GM18517 (cell line): ENCODE measurements around the gene ZNF611.
"Not testable (repeated sequence)": the region's sequence is repeated elsewhere in the genome, so short reads cannot be mapped to it uniquely, and the experiment has no call there.

Source experiments
- ATAC-seq: cut with Tn5 transposase; IDR thresholded peaks from one replicate; pipeline ENCODE4 v1.9.1; 2021; ENCODE audit warnings: mild to moderate bottlenecking, moderate library complexity; ENCODE audit not compliant: unreplicated experiment

ZNF611 gene

DNA sequence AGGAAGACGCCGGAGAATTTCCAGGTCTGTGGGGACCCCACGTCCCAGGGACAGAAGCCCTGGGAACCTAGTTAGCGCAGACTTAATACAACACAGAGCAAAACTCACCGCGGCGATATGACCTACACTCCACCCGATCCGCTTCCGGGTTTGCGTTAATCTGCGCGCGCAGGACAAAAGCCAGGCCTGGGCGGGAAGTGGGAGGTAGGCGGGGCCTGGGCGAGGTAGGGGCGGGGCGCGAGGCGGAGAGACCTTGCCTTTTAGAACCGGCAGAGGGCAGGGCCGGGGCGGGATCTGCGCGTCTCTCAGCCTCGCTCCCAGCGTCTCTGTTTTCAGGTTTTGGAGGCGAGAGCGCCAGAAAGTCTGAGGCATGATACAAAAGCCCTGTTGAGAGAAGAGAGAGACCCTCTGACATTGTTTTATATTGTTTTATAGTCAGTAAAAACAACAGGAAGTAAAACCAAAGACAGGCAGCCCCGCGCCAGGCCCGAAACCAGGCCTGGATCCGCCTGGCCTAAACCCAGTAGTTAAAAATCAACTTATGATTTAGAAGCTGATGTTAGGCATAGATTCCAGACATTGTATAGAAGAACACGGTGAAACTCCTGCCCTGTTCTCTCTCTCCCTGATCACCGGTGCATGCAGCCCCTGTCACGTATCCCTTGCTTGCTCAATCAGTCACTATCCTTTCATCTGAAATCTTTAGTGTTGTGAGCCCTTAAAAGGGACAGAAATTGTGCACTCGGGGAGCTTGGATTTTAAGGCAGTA is at the start of gene ZNF611:
Gene ZNF611 (minus strand): TSS at position 152 of the 769 bp plus-strand sequence. CDS start 19,150 bp downstream, outside the sequence.
- ATAC-seq, result peak; percentile 81

DNA sequence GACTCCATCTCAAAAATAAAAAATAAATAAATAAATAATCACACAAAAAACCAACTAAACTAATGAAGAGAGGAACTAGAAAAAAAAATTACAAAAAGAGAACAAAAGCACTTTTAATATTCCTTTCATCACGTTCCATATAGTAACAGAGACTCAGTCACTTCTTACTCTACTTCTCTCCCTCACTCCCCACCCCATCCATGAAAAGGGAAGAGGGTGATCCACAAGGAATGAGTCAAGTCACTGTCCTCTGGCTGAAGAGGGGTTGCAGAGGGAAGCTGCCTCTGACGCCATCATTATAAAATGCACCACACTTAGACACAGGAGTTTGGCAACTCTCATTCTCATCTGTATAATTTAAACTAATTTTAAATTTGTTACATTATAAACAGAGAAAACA is 48.0 kb upstream of the ZNF611 start:
- not testable (repeated sequence) for ATAC-seq

DNA sequence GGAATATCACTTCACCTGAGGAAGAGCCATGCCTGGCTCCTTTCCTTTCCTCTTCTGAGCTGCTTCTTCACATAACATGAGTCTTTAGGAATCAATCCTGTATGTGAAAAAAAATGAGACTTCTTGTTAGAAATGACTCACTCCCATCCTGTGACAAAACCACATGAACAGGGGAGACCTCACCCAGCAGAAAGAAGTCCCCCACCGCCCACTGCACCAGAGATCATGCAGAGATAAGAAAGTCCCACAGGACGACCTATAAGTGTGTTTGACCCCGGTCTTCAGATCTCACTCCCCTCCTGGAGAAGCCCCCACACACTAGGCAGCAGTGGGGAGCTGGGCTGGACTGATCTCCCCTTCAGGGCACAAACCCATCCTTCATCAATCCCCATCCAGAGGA is 44.0 kb upstream of the ZNF611 start:
- ATAC-seq, result no peak

- ATAC-seq, result not testable (repeated sequence)
These were observed 21.6 kb upstream of the ZNF611 start for GRCh38 chr19:52756447-52756846.

DNA sequence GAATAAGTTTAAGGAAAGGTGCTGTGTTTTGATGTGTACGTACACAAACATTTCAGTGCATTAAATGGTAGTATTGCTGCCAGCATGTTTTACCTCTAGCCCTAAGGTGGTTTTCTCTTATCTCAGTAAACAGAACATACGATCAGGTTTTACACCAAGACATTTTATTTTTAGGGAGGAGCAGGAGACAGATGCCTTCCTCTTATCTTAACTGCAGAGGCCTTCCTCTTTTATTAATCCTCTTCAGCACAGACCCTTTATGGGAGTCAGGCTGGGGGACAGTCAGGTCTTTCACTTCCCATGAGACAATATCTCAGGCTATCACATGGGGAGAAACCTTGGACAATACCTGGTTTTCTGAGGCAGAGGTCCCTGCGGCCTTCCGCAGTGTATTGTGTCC is 14.9 kb upstream of the ZNF611 start:
- ATAC-seq, result no peak

DNA sequence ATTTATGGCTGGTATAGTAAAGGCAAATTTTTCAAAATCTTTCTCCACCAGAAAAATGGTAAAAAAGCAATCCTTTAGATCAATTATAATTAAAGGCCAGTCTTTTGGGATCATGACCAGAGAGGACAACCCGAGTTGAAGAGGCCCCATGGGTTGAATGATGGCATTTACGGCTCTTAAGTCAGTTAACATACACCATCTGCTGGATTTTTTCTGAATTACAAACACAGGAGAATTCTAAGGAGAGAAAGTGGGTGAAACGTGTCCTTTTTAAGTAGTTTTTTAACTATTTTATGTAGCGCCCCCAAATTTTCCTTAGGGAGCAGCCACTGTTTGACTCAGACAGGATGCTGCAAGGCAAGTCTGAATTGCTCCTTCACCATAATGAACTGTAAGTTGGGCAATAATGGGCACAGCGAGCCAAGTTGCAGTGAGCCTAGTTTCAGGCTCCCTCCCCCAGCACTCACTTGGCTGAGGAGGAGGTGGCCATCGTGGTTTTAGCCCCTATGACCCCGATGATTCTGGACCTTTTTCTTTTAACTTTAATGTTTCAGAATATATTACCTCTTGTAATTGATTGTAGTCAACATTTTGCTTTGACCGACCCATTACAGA is 13.6 kb upstream of the ZNF611 start:
- ATAC-seq, result no peak

- ATAC-seq, result not testable (repeated sequence)
These were observed 11.1 kb upstream of the ZNF611 start for GRCh38 chr19:52745919-52746318.

DNA sequence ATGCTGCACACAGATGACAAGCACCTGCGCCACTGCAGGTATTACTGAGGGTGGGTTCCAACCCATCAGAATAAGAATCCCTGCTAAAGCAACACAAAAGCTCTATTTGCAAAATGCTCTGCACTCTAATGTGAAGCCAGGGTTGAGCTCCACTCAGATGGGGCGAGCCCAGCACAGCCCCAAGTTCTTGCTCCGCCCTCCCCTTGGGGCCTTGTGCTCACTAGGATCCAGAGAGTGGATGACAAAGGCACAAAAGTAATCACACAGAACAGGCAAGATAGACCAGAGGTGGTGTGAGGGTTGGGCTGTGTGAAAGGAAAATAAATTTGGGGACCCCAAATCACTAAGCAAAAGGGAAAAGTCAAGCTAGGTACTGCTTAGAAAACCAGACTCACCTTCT is 8.2 kb upstream of the ZNF611 start:
- ATAC-seq, result no peak

GRCh38 chr19:52742516-52742915 is 7.7 kb upstream of the ZNF611 start:
- ATAC-seq, result no peak

- no peak for ATAC-seq
These were observed 7.2 kb upstream of the ZNF611 start for GRCh38 chr19:52741951-52742485.

DNA sequence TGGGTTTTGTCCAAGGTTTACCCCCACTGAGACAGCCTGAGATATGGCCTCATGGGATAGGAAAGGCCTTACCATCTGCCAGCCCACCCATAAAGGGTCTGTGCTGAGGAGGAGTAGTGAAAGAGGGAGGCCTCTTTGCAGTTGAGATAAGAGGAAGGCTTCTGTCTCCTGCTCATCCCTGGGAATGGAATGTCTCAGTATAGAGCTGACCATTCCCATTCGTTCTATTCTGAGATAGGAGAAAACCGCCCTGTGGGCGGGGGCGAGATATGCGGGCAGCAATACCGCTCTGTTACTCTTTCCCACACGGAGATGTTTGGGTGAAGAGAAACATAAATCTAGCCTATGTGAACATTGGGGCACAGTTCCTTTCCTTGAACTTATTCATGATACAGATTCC is 6.5 kb upstream of the ZNF611 start:
- not testable (repeated sequence) for ATAC-seq

DNA sequence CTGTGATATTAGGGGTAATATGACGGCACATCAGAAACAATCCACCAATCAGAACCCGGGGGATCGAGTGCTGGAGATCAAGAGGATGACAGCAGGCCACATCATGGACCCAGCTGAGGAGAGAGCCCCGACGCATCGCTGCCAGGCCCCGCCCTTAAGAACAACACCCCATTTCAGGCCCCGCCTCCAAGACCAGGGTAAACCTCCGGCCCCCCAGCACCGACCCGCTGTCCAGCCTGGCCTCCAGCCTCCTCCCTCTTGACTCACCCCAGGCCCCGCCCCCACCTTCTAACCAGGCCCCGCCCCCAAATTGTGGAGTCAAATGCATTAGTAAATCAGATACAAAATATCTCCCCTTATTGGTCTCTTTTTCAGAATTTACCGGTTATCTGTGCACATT is 4.7 kb upstream of the ZNF611 start:
- no peak for ATAC-seq

- ATAC-seq, result no peak
These were observed 890 bp upstream of the ZNF611 start for GRCh38 chr19:52735734-52736133.

DNA sequence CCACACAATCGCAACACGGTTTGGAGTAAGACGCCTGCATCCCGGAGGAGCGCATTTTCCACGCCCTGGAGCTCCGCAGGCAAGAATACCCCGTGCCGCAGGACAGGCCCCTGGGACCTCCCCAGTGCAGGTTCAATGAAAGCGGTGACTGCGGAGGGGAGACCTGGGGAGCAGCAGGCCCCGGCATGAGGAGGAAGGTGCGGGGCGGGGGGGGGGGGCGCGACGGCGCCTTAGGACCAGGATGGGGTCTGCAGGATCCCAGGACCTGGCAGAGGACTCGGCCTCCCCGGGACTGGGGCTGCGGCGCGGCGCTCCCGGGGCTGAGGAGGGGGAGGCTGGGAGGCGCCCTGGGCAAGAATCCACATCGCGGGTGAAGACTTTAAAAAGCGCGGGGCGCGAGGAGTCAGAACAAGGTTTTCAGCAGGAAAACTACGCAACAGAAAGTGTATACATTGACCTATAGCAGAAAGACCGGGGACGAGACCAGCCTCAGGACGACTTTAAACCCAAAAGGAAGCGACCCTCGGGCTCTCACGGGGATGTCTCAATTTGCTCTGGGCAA is 432 bp downstream of the ZNF611 start:
- peak; percentile 41 for ATAC-seq

GRCh38 chr19:52726051-52726450 is 8.8 kb downstream of the ZNF611 start:
- ATAC-seq, result not testable (repeated sequence)

- no peak for ATAC-seq
These were observed 9.3 kb downstream of the ZNF611 start for GRCh38 chr19:52725528-52725961.

DNA sequence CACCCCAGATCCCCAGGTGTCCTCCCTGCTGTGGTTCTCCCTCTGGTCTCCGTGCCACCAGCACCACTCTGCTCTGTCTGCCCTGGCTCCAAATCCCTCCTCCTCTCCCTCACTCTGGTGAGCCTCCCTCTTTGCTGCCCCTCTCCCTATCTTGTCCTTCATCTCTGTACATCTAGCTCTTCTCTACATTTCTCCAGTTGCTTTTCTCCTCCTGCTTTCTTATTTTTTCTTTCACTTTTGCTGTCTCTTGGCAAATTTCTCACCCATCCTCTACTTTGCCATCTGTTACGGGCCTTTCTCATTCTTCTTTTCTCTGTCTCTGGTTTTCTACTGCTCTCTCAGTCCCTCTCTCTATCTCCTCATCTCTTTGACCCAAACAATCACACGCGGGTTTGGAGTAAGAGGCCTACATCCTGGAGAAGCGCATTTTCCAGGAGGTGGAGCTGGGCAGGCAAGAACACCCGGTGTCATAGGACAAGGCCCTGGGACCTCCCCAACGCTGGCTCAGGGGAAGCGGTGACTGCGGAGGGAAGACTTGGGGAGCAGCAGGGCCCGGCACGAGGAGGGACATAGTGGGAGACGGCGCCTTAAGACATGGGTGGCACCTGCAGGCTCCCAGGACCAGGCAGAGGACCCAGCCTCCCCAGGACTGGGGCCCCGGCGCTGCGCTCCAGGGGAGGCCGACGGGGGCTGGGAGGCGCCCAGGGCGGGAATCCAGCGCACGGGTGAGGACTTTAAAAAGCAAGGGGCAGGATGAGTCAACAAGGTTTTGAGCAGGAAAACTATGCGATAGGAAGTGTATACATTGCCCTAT is 9.9 kb downstream of the ZNF611 start:
- no peak for ATAC-seq

DNA sequence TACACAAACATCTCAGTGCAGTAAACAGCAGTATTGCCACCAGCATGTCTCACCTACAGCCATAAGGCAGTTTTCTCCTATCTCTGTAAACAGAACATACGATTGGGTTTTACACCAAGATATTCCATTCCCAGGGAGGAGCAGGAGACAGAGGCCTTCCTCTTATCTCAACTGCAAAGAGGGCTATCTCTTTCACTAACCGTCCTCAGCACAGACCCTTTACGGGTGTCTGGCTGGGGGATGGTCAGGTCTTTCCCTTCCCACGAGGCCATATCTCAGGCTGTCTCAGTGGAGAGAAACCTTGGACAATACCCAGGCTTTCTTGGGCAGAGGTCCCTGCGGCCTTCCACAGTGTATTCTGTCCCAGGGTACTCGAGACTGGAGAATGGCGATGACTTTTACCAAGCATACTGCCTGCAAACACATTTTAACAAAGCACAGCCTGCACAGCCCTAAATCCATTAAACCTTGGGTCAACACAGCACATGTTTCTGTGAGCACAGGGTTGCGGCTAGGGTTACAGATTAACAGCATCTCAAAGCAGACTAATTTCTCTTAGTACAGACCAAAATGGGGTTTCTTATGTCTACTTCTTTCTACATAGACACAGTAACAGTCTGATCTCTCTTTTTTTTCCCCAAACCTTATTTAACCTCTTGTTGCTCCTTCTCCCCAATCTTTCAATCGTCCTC is 10.8 kb downstream of the ZNF611 start:
- not testable (repeated sequence) for ATAC-seq

DNA sequence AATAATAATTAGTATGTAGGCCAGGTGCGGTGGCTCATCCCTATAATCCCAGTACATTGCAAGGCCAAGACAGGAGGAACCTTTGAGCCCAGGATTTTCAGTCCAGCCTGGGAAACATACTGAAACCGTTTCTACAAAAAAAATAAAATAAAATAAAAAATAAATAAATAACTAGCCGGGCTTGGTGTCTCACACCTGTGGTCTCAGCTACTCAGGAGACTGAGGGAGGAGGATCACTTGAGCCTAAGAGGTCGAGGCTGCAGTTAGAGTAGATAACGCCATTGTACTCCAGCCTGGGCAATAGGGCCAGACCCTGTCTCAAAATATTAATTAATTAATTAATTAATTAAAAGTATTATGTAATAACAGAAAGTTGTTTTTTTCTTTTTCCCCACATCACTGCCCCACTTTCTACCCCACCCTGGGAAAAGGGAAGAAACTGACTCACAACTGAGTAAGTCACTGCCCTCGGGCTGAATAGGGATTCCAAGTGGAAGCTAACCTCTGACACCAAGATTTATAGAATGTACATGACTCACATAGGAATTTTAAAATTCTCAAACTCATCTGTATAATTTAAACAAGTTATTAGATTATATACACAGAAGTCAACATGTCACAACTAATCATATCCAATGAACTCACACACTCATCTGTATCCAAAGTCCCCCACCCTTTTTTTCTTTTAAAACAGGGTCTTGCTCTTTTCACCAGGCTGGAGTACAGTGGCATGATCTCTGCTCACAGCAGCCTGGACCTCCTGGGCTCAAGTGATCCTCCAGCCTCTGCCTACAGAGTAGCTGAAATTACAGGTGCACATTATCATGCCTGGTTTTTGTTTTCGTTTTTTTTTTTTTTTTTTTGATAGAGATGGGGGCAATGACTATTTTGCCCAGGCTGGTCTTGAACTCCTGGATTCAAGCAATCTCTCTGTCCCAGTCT is 12.5 kb downstream of the ZNF611 start:
- ATAC-seq, result no peak
